Measurements from ENCODE around the gene MEI4. TPM values are rescaled to one million over a fixed set of nuclear protein-coding genes. Genes with fewer than 3 reads are reported as not detected.

MEI4 gene
- total and polyA plus RNA-seq, 10 of the 15 experiments (the other 5 are each of a cell fraction or from before 2014, with no cell fraction given) = 0.03 to 0.04 (median 0.03) TPM; not detected in 7

GRCh38 chr6:77620278-77620882, 32.5 kb upstream of the MEI4 start (continued):
- TF ChIP-seq E4F1 (IDR thresholded peaks at IDR 0.05; ENCODE audit: borderline replicate concordance, partially characterized antibody) (no peak), MTA2 (IDR thresholded peaks at IDR 0.05; ENCODE audit: low read depth) (no peak), SIN3A (IDR thresholded peaks at IDR 0.05; ENCODE audit: low read depth, low read length) (no peak), POU2F2 (IDR thresholded peaks at IDR 0.05; ENCODE audit: borderline replicate concordance, low read depth, low read length) (no peak), PKNOX1 (IDR thresholded peaks at IDR 0.05) (peak; percentile 69), SMC3 (IDR thresholded peaks at IDR 0.05; ENCODE audit: borderline replicate concordance, low read length) (peak; percentile 36; the same call in 1 of the 2 replicates), RAD21 (IDR thresholded peaks at IDR 0.05; ENCODE audit: insufficient read depth, low read depth, low read length) (peak; percentile 44), SKIL (IDR thresholded peaks at IDR 0.05; ENCODE audit: low read depth, poor library complexity, severe bottlenecking) (no peak)

Measured in GM12878 (cell line).